ENCODE results near the gene SLC49A3.
"Not testable (repeated sequence)": the region's sequence is repeated elsewhere in the genome, so short reads cannot be mapped to it uniquely, and the experiment has no call there.

Gene SLC49A3

DNA sequence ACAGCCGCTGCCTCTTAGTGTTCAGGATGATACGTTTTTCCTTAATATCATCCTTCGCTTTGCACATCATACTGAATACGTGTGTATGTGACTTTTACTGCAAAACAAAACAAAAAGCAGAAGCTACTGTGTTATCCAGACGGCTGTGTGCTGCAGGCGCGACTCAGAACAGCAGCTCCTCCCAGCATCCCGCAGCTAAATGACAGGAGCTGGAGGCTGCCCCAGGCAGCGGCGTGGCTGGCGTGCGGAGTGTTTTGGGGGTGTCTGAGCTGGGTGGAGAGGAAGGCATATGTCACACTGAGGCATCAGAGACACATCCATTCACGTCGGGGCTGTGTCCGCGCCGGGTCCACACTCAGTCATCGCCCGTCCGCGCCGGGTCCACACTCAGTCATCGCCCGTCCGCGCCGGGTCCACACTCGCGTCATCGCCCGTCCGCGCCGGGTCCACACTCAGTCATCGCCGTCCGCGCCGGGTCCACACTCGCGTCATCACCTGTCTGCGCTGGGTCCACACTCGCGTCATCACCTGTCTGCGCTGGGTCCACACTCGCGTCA is 33.3 kb upstream of the SLC49A3 start:
- no peak for DNase-seq (ENCODE audit: low read depth in 2 of 2)

DNA sequence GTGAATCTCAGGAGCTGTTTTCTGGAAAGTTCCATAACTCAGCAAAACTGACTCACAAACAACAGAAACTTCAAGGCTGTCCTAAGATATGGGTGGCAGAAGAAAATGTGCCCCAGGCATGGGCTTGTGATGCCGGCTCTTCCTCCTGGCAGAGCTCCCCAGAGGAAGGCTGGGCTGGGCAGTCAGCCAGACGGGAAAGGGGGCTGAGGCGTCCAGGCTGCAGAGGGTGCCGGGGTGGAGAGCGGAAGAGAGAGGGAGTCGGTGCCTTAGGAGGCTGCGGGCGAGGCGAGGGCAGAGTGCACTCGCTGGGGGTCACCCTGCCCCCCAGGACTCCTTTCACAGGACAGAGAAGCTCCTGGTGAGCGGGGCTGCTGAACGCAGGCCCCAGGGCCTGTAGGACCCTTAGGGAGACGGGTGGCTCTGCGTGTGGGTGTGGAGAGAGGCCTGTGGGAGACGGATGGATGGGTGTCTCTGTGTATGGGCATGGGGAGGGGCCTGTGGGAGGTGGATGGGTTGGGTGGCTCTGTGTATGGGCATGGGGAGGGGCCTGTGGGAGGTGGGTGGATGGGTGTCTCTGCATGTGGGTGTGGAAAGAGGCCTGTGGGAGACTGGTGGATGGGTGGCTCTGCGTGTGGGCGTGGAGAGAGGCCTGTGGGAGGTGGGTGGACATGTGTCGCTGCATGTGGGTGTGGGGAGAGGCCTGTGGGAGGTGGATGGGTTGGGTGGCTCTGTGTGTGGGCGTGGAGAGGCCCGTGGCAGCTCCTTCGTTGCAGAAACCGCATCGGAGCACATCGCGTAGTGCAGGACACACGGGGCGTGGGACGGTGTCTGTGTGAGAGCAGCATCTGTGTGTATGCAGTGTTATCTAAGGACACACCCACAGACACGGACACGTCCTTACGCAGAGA is 32.6 kb upstream of the SLC49A3 start:
- DNase-seq (ENCODE audit: low read depth in 2 of 2) = no peak

DNA sequence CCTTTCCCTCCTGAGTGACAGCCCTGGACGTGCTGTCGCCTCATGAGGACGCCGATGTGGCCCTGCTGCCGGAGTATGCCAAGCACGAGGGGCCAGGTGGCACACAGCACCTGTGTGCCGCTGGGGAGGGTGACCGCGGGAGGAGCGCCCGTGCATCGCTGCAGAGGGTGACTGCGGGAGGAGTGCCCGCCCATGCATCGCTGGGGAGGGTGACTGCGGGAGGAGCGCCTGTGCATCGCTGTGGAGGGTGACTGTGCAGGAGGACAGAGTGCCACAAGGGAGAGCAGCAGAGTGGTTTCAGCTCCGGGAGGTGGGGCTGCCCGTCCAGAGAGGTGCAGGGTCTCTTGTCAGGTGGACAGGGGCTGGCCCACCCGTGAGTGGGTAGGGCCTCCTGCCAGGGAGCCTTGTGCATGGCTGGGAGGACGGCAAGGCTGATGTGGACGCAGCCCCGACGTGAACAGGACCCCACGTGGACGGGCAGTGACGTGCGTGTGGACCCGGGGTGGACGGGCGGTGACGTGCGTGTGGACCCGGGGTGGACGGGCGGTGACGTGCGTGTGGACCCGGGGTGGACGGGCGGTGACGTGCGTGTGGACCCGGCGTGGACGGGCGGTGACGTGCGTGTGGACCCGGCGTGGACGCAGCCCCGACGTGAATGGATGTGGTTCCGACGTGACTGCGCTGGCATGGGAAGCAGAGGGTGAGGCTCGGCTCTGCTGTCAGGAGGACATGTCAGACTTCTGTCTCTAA is 31.3 kb upstream of the SLC49A3 start:
- DNase-seq (ENCODE audit: low read depth in 2 of 2) = no peak

DNA sequence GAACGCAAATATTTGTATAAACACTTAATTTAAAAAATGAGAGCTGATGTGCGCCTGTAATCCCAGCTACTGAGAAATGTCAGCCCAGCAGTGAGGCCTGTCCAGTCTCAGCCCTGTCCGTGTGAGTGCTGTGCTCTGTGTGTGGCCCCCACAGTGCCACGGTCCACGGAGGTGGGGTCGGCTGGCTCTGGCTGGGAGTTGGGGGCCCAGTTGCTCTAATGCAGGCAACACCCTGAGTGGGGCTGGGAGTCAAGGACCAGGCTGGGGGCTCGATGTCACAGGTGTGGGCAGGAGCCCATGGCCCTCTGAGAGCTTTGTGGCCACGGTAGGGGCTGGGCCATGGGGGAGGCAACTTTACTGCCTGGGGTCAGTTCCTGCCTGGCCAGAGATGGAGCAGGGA is 29.5 kb upstream of the SLC49A3 start:
- DNase-seq (ENCODE audit: low read depth in 2 of 2) = no peak

DNA sequence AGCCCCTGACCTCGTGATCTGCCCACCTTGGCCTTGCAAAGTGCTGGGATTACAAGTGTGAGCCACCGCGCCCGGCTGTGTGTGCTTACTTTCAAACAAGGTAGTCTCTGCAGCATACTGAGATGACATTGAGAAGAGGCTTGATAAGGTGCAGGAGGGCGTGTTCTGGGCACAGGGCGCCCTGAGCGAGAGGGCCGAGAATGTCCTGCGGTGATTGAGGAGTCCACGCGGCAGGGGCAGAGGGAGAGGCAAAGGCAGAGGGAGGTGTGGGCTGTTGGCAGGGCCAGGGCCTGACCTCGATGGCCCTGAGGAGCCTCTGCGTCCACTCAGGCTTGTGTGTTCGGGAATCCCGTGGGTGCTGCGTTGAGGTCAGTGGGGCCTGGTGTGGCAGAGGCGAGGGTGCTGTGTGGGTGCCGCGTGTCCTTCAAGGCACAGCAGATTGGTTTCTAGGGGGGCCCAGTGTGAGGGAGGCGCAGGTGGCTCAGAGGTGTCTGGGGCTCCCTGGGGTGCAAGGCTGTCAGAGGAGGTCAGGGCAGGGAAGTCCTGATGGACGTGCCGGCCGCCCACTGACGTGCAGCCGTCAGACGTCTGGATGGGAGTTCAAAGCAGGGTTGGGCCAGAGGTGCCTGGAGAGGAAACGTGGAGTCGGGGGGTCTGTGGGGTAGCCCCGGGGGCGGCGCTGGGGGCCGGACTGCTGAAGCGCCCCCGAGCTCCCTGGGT is 28.8 kb upstream of the SLC49A3 start:
- DNase-seq (ENCODE audit: low read depth in 2 of 2) = no peak

DNA sequence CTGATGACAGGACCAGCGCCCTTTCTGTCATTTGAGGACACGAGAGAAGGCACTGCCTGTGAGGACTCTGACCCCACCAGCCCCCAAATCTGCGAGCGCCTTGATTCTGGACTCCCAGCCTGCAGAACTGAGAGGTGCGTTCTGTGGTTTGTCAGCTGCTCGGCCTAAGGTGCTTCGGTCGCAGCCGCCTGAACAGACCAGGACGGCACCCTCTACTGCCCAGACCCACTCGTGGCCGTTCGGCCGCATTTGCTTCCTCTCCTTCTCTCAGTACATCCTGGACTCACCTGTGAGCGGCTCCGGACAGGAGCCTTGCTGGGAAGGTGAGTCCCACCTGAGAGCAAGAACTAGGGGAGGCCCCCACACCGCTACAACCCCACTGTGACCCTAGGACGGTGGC is 25.1 kb upstream of the SLC49A3 start:
- no peak for DNase-seq (ENCODE audit: low read depth in 2 of 2)

DNA sequence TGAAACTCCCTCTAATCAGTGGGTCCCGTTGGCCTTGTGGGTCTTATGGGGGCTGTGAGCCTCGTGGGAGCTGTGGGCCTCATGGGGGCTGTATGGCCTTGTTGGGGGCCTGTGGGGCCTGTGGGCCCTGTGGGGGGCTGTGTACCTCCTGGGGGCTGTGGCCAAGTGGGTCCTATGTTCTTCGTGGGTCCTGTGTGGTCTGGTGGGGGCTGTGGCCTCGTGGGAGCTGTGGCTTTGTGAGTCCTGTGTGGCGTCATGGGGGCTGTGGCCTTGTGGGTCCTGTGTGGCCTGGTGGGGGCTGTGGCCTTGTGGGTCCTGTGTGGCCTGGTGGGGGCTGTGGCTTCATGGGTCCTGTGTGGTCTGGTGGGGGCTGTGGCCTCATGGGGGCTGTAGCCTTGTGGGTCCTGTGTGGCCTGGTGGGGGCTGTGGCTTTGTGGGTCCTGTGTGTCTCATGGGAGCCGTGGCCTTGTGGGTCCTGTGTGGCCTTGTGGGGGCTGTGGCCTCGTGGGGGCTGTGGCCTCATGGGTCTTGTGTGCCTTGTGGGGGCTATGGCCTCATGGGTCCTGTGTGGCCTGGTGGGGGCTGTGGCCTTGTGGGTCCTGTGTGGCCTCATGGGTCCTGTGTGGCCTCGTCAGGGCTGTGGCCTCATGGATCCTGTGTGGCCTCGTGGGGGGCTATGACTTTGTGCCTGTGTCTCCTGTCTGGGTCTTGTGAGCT is 24.1 kb upstream of the SLC49A3 start:
- no peak for DNase-seq (ENCODE audit: low read depth in 2 of 2)

DNA sequence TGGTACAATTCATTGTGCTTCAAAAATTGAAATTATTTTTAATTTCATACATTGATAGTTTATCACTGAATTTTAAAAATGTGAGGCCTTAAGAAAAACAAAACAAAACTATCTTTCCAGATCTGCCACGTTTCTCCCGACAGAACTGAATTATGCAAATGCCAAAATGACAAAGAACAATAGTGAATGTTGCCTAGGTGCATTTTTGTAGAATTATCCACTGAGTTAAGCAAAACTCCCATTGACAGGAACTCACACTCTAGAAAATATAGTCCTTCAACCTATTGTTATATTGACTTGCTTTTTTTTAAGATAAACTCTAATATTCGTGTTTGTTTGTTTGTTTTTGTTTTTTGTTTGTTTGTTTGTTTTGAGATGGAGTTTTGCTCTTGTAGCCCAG is 23.1 kb upstream of the SLC49A3 start:
- no peak for DNase-seq (ENCODE audit: low read depth in 2 of 2)

DNA sequence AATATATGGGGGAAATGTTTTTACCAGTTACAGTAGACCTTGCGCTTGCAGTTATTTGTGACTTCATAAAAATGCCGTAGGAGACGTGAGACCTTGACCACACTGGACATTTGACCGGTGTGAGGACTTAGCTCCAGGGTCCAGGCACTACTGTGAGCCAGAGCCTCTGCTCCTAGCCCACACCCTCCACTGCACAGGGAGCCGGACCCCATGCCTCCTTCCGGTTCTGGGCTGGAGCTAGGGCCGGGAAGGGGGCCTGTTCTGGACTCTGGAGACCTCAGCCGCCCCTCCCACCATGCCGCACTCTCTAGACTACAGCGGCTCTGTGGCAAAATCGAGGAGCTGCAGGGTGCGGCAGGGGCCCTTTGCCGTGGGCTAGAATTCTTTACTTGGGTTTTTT is 22.0 kb upstream of the SLC49A3 start:
- DNase-seq (ENCODE audit: low read depth in 2 of 2) = no peak

DNA sequence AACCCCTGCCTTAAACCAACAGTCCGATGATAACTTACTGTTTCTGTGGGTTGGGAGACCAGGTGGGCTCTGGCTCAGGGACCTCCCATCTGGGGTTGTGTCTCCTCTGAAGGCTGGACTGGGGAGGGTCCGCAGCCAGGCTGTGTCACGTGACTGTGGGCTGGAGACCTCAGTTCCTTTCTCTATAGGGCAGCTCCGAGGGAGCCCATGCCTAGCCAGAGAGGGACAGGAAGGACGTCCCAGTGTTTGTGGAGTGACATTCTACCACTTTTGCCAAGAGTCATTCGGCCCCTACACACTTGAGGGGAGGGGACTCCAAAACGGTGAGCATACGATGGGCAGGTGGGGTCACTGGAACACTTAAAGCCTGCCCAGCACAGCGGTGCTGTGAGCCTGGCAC is 21.2 kb upstream of the SLC49A3 start:
- DNase-seq (ENCODE audit: low read depth in 2 of 2) = no peak

DNA sequence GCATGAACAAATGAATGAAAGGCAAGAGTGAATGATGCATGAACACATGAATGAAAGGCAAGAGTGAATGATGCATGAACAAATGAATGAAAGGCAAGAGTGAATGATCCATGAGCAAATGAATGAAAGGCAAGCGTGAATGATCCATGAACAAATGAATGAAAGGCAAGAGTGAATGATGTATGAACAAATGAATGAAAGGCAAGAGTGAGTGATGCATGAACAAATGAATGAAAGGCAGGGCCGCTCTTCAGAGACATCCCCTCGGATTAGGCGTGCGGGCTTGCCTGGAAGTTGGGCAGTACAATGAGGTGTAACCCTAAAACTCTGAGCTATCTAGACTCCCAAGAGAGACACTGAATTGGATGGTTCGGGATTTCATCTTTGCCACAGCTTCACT is 20.4 kb upstream of the SLC49A3 start:
- DNase-seq (ENCODE audit: low read depth in 2 of 2) = no peak

DNA sequence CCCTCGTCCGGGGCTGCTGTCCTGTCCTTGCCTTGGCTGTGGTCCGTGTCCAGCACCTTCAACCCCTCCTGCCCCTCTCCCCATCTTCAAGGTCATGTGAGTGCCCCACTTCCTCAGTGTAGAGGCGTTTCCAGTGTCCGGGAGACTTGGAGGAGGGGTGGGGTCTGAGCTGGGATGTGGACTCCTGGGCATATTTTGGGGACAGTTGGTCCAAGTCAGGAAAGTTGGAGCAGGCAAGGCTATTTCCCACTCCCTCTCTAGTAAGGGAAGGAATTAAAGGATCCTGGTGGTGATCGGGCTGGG is 19.6 kb upstream of the SLC49A3 start:
- DNase-seq (ENCODE audit: low read depth in 2 of 2) = no peak

DNA sequence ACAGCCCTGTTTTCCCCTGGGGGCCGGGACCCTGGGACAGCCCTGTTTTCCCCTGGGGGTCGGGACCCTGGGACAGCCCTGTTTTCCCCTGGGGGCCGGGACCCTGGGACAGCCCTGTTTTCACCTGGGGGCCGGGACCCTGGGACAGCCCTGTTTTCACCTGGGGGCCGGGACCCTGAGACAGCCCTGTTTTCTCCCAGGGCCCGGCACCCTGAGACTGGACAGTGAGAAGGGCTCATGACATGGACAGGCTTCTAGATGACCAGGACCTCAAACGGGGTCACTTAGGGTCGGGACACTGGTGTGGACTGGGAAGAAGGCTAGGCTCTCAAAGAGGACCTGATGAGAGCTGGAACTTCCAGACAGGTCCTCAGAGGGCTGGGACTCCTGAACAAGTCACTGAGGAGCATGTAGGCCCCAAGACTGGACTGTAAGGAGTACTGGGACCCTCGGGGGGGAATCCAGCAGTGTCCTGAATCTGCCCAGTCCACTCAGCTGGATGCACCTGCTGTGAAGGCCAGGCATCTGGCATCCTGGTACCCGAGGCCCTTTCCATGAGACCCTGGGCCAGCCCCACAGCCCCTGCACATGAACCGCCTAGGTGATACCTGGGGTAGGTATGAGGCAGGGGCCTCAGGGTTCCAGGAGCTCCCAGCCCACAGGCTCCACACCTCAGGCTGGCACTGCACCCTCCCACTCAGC is 19.1 kb upstream of the SLC49A3 start:
- no peak for DNase-seq (ENCODE audit: low read depth in 2 of 2)

DNA sequence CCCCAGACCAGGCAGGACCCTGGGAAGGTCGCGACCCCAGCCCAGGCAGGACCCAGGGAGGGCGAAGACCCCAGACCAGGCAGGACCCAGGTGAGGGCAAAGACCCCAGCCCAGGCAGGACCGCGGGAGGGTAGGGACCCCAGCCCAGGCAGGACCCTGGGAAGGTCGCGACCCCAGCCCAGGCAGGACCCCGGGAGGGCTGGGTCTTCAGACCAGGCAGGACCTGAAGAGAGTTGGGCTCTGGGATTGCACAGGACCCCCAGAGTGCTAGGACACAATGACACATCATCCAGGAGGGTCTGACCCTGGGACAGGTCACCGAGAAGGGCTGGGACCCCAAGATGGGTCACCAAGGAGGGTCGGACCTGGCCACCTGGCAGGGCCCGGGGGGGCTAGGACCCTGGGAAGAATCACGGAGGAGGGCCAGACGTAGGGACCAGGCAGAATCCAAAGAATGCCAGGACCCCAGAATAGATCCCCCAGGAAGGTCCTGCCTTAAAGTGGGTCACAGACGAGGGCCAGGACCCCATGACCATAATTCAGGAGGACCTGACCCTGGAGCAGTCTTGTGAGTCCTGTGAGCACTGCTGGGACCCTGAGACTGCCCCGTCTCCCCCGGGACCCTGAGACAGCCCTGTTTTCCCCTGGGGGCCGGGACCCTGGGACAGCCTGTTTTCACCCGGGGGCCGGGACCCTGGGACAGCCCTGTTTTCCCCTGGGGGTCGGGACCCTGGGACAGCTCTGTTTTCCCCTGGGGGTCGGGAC is 18.1 kb upstream of the SLC49A3 start:
- DNase-seq (ENCODE audit: low read depth in 2 of 2) = no peak

DNA sequence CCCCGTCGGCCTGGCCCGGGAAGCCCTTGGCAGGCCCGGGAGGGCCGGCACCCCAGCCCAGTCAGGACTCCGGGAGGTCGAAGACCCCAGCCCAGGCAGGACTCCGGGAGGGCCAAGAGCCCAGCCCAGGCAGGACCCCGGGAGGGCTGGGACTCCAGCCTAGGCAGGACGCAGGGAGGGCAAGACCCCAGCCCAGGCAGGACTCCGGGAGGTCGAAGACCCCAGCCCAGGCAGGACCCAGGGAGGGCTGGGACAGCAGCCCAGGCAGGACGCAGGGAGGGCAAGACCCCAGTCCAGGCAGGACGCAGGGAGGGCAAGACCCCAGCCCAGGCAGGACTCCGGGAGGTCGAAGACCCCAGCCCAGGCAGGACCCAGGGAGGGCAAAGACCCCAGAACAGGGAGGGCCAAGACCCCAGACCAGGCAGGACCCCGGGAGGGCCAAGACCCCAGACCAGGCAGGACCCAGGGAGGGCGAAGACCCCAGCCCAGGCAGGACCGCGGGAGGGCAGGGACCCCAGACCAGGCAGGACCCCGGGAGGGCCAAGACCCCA is 17.2 kb upstream of the SLC49A3 start:
- DNase-seq (ENCODE audit: low read depth in 2 of 2) = not testable (repeated sequence)

DNA sequence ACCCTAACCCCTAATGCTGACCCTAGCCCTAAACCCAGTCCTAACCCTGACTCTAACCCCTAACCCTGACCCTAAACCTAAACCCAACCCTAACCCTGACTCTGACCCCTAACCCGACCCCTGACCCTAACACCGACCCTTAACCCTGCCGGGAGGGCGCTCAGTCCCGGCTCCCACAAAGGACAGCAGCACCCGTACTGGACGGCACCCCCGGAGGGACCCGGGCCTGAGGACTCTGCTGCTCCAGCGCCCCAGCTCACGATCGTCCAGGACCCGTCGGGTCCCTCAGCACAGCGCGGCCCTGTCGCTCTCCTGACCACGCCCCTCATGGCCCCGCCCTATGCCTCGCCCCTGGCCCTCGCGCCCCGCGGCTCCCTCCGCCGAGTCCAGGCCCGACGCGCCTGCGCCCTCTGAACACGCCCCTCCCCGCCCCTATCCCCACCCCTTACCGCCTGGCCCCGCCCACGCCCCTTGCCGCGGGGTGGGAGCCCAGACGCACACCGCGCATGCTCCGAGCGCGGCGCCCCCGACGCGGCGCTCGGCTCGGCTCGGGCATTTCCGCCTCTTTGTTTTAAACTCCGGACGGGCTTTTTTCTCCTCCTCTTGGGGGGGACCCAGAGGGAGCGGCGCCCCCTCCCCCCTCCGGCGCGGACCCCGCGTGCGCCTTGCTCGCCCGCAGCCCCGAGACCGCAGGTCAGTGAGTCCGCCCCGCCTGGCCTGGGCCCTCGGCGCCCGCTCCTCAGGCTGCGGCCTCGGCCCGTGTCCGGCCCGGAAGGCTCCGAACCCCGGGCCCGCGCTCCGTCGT is 16.5 kb upstream of the SLC49A3 start, which contains the start of gene PCGF3:
Gene PCGF3 (plus strand): TSS at position 555 of the 805 bp plus-strand sequence. CDS start 27,849 bp downstream, outside the sequence.
- peak; percentile 96 to 97 for DNase-seq (ENCODE audit: low read depth in 2 of 2)

DNA sequence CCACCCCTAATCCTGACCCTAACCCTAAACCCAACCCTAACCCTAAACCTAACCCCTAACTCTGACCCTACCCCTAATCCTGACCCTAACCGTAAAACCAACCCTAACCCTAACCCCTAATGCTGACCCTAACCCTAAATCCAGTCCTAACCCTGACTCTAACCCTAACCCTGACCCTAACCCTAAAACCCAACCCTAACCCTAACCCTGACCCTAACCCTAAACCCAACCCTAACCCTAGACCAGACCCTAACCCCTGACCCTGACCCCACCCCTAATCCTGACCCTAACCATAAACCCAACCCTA is 16.0 kb upstream of the SLC49A3 start:
- DNase-seq (ENCODE audit: low read depth in 2 of 2) = no peak

DNA sequence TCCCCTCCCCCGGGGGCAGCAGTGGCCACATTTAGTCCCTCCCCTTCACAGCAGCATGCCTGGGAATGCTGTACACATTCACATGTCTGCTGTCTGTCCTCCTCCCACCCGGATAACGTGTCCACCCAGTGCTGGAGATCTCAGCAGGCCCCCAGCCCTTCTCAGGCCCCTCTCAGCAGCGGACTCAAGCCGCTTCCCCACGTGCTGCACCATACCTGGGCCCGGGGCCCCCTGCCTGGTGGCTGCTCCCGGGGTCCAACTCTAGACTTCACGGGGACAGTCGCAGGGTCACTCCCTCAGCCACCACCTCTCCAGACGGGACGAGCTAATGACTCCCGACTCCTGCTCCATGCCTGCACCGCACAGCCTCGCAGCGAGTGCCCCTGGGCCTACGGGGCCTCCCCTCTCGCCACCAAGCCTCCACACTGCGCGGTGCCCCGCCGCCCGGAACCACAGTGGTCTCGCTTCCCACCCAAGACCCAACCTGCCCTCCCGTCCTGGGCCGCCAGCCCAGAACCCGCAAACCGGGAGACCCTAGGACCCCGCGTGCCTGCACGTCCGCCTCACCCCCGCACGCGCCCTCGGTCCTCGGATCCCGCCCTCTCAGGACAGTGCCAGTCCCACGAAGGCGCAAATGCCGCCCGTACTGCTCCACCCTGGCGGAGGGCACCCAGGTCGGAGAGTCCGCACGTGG is 15.4 kb upstream of the SLC49A3 start:
- no peak for DNase-seq (ENCODE audit: low read depth in 2 of 2)

Measured in stimulated activated CD8-positive, alpha-beta memory T cell treated with anti-CD3 and anti-CD28 coated beads, Interleukin-2, amount 100 ng/mL, for 48 hours (primary cell).